Right hindlimb (tissue), 1 donor: Measurements from ENCODE around the gene ATP8A2.
A peak's percentile ranks its signal among the peaks of the same experiment; 100 is the strongest.

Experiments used
- DNase-seq: peaks from one replicate; pipeline ENCODE4 v3.0.0-alpha.2; 2018

ATP8A2 gene

DNA sequence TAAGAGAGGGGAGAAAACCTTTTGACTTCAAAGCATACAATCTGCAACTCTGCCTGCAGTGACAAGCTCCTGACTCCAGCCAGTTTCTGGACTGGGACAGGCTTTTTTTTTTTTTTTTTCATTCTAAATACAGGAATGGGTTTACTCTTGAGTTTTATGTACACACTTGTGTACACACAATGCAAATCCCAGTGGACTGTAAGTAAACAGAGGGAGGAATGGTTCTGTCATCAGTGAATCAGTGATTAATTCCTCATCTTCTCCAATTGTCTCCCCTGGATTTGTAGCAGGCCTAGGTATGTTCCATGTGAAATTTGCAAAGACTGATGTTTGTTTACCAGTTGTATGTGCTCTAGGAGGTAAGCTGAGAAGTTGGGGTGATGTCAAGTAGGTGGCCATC lies 495.3 kb downstream of the ATP8A2 start:
- DNase-seq = no peak

DNA sequence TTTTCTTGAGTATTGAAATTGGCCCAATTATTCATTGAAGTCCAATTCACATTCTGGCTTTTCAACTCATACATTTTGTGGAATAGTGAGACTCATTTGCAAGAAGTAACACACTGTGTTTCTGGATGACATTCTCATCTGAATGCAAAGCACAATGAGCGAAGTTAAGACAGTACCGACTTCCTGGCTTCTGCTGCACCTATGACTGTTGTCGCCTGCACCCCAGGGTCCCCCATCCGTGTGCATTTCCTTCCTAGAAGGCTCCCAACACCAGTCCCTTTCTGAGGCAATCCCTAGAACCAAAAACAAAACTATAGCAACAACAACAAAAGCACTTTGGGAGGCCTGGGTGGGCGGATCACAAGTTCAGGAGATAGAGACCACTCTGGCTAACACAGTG lies 496.7 kb downstream of the ATP8A2 start:
- no peak for DNase-seq

DNA sequence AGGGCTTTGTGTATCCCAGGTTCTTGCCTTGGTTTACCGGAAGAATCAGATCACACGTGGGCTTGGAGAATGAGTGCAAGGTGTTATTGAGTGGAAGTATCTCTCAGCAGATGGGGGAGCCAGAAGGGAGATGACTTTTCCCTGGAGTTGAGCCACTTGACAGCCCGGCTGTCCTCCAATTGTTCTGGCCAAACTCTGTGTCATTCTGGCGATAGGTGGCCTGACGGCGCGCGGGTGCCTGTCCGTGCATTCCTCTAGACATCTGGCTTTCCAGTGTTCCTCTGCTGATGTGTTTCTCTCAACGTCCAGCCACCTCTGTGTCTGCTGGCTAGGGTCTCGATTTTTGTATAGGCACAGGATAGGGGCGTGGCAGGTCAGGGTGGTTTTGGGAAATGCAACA lies 498.2 kb downstream of the ATP8A2 start:
- DNase-seq = no peak

DNA sequence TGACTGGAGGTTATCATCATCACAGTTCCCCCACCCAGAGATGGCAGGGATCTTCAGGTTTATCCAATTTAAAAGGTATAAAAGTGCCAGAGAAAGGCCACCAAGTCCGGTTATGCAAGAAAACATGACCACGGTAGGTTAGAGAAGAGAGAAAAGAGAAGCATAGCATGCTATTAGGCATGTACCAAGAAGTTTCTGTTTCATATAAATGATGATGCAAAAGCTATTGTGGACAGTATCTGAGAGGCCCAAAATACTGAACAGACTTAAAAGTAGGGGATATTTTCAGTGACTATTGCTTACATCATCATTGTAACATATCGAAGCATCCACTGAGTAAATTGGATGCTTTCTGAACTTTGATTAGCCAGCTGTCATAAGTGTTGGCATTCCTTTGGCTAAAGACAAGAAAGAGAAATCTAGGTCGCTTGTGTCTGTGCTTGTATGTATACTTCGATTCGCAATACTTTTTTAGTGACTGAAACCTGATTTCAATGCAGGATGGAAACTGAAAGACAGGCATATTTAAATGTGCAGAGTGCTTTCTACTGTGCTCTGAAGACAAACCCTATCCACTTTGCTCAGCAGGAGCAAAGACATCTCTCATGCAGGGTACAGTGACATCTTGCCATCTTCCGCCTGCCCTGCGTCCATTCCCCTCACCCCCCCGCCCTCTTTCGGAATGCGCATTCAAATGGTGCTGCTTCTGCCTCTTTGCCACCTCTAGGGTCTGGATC lies 499.8 kb downstream of the ATP8A2 start:
- no peak for DNase-seq

DNA sequence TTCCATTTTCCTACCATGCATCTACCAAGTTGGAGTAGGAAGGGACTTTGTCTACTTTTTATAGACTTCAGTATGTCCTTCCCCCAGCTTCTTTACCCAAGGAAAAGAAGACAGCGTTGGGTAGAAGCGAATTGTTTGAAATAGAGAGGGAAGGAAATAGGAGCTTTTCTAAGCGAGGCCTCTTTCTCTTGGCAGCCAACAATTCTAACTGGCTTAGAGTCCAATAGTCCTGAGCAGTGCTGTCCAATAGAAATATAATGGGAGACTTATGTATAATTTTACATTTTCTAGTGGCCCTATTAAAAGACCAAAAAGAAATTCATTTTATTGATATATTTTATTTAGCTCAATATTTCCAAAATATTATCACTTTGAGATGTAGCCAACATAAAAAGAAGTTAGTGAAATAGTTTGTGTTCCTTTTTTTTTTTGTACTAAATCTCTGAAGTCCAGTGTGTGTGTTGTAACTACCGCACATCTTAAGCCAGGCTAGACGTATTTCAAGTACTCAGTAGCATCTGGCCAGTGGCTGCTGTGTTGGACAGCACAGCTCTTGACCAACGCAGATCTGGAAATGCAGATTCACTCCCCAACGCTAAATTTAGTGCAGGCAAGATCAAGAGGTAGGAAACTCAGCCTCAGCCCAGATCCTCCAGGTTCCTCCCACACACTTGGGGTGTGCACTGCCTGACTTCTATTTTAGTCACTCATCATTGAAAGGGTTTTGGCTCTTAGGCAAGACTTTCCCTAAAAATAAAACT lies 500.9 kb downstream of the ATP8A2 start:
- DNase-seq = no peak

DNA sequence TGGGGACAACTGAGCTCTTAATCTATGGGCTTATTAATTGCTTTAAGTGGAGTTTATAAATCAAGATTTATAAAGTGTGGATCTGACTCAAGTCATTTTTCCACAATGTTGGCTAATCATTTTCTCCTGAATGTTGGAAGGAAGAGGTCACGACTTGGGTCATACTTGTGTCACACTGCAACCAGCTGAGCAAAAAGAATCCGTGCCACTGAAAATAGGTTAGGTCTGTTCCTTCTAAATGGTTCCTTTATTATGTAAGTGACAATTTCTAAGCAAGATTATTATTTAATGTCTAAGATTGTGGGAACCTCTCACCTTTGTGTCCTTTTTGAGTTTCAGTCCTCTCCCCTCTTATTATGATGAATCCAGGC lies 501.5 kb downstream of the ATP8A2 start:
- no peak for DNase-seq

DNA sequence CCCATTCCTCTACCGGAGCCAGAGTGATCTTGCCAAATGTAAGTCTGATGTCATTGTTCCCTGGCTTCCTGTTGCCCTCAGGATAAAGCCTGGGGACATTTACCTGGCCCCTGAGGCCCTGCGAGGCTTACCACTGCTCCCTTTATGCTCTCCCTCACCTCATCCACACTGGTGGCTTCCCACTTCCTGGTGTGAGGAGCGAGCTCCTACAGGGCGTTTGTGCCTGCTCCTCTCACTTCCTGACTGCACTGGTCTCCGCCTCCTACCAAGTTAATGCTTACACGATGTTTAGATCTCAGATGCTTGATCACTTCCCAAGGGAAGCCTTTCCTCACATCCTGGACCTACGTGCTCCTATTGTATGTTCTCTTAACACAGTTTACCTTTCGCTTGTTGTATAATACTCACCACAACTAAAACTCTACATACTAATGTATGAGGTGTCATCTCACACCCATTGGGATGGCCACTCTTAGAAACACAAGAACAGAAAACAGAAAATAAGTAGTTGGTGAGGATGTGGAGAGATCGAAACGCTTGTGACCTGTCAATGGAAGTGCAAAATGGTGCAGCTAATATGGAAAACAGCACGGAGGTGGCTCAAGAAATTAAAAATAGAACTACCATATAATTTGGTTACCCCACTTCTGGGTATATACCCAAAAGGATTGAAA lies 502.4 kb downstream of the ATP8A2 start:
- DNase-seq = no peak

DNA sequence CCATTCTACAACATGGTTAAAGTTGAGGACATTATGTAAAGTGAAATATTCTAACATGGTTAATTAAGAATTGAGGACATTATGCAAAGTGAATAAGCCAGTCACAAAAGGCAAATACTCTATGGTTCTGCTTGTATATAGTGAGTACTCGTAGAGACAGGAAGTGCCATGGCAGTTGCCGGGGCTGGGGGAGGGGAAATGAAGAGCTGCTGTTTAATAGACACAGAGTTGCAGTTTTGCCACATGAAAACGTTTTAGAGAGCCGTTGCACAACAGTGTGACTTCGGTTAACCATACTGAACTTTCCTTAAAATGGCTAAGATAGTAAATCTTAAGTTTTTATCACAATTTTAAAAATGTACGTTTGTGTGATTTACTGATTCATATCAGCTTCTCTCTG lies 503.1 kb downstream of the ATP8A2 start:
- no peak for DNase-seq

DNA sequence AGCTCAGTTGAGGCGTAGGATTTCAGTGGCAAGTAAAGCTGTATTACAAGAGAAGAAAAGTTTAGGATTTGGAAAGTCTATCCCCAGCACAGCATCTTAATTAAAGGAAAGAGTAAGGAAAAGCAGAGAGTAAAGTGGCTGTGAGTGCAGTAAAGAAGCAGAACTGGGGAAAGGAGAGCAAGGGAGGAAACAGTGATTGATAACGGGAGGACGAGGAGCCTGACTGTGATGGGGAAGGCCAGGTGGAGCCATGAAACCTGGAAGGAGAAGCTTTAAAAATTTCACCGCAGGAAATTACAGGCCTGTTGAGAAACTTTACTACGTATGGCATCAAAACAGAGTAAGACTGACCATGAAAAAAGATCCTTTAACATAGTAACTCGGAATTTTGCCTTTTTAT lies 504.5 kb downstream of the ATP8A2 start:
- DNase-seq = no peak

DNA sequence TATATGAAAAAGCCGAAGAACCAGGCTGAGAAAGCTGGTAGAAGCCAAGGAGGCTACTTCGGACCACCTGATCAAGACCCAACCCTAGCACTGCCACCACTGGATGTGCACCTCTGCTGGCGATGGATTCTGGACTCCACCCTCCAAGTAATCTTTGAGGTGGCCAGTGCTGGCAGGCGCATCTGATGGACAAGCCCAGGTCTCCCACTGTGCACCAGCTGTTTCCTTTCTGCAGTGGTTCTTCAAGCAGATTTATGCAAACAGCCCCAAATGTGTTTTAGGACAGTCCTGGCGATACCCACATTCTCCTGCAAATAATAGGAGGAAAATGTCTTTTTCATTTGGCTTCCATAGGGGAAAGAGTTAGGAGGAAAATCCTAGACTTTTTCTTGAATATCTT lies 507.7 kb downstream of the ATP8A2 start:
- no peak for DNase-seq

DNA sequence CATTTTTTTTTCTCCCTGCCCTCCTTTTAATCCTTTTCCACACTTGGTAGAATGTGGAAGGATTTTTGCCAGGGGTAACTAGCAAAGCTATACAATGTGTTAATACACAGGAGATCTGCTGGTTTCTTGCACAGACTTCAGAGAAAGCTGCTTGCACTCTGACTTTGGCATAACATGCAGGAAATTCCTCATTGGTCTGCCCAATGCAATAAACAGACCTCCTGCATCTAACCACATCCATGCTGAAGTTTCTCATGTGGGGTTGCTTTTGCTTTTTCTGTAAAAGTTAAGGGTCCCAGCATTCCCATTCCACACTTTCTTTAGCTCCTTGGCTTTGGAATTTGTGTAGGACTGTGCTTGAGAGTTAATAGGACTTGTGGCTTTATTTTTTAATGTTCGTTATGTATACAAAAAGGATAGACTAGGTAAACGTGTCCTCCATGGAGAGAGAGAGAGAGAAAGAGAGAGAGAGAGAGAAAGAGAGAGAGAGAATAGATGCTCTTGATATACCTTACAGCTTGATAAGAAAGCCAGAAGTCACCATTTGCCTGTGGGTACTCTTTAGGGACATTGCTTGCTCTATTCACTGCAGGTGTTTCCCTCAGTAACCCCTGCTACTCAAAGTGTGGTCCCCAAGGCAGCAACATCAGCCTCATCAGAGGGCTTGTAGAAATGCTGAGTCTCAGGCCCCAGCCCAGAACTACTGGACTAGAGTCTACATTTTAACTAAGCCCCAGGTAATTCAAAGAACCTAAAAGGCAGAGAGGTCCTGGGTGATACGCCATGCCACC lies 509.6 kb downstream of the ATP8A2 start:
- DNase-seq = no peak

DNA sequence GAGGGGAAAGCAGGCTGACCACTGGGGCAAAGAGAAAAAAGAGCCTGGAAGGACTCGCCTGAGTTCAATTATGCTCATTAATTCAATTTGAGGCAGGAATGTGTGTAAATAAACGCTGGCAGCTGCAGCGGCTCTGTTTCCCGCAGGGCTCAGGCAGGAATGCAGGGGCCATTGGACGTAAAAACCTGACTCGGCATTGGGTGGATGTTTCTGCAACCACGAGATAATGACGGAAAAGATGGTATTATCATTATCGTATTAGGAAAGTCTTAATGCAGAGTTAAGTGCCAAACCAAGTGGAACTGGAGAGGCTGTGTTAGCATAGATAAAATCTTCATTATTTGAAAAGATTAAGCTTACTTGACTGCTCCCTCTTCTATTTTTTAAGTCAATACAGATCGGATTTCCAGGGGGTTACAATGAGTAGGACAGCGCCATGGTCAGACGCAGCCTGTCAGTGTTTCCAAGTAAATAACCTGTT lies 510.2 kb downstream of the ATP8A2 start:
- DNase-seq = peak; percentile 59

DNA sequence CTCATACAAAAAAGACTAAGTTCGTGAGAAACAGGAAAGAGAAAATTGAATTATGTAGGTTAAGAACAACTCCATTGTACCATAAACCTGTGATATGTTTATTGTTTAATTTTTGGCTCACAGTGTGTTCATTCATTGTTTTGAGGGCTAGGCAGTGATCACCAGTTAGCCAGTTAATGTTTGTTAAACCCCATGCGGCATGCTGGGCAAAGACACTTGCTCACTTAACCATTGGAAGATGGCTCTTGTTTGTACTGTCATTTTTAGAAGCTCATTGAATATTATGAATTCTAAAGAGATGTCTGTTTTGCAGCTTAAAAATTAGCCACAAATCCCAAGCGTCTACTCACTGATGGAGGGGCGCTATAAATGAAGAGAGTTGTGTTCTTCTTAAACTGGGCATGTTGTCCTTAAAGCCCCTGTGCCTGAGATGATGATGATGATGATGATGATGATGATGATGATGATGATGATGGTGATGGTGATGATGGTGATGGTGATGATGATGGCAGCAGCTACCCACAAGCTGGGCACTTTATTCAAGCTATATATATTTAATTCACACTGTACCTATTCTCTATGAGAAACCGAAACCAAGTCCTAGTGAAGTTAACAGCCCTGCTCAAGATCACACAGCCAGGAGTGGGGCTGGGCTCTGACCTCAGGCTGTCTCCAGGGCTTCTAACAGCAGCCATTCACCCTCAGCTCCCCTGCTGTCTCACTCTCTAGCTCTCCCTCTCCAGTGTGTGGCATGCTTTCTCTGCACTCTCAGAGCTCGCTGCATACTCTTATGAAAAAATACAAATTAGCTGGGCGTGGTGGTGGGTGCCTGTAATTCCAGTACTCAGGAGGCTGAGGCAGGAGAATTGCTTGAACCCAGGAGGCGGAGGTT lies 510.9 kb downstream of the ATP8A2 start:
- DNase-seq = no peak

DNA sequence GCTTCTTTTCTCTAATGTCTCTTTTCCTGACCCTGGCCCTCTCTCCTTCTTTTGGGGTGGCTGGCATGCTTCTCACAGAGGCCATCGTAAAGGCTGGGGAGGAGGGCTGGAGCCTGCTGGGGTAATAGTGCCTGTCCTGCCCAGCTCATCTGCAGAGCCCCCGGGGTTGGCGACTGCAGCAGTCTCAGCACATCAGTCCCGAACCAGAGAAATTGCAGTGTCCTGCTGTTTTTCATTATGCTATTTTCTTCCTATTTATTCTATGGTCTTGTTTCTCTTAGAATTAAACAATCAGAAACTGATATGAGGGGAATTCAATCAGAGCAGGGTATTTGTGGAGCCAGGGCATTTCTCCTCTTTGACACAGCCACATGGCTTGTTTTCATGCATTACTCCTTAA lies 513.6 kb downstream of the ATP8A2 start:
- DNase-seq = no peak

DNA sequence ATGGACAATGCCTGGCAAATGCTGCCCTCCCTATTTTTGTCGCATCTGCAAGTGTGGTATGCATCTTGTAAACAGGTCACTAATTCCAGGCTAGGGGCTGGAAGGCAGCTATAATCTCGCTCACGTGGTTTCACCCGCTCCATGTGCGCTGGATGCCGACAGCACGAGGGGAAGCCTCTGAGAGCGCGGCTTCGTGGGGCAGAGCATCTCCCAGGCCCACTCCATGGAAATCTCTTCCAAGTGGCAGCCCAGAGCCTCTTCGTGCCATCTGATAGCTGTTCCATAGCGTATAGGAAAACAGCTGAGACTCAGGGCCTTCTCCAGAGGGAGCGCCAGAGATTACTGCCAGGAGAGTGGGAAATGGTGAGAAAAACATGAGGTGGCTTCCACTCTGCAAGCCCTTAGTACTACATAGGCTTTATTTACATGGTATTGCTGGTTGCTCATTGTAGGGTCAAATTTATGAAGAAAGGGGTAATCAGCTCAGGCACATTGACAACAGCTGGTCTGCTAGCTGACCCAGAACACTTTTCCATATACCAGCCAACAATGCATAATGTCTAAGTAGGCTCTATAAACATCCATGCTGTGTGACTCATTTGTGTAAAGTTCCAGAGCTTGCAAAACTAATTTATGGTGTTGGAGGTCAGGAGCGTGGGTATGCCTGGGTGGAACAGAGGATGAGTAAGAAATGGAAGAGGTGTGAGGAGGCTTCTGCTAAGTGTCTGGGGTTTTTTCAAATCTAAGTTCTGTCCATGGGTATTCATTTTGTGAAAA lies 514.9 kb downstream of the ATP8A2 start:
- DNase-seq = no peak

DNA sequence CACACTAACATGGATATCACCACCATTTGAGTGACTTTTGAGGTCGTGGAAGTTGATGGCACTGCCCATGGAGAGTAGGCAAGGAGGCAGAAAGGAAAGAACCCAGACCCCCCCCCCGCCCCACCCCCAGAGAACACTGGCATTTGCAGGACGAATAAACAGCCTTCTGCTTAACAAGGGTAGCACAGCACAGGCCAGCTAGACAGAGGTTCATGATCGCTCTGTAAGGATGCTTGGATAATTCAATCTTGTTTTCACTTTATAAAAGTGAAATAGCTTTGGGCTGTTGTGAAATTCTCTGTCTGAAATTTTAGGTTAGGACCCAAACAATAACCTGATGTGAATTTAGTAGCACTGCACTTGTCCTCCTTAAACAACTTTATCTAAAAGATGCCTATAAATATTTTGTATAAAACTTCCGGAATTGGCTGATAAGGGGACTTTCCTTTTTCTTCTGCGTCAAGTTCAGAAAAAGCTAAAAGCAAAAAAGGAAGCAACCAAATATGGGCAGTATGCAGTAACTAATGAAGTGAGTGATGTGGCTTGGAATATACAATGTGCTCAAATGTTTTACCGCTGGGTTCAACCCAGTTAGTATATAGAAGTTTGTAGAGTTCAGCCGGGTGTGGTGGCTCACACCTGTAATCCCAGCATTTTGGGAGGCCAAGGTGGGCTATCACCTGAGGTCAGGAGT lies 516.3 kb downstream of the ATP8A2 start:
- no peak for DNase-seq

DNA sequence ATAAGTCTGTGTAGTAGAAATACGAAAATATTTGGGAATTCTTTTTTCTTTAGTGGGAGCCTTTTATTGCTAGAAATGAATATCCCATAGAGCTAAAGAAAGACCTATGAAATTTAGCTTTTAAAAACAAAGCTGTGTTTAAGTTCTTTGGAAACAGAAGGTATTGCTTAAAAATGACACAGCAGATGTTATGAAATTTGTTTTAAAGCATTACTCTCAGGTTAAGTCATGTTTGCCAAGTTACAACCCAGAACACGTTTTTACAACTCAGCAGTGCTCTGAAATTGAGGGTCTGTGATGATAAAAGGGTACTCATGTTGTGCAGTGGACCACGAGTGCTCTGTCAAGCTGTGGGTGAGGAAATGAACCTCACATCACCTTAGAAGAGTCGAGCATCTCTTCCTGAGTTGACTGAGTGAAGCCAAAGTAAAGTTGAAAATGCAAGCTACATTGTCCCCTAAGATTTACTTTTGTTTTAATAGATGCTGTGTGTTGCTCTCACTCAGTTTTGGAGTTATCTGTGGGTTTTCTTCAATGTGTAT lies 519.0 kb downstream of the ATP8A2 start:
- no peak for DNase-seq

DNA sequence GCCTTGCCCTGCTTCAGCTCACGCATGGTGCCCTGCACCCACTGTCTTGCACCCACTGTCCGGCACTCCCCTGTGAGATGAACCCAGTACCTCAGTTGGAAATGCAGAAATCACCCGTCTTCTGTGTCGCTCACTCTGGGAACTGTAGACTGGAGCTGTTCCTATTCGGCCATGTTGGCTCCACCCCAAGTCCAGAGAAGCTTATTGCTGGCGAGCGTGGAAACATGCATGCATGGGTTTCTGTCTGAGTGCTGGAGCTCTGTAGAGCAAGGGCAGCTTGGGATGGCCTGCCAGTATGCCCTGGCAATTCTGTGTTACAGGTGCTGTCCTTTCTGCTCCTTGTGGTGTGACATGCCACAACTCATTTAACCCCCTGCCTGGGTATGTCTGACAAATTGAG lies 527.2 kb downstream of the ATP8A2 start:
- no peak for DNase-seq

DNA sequence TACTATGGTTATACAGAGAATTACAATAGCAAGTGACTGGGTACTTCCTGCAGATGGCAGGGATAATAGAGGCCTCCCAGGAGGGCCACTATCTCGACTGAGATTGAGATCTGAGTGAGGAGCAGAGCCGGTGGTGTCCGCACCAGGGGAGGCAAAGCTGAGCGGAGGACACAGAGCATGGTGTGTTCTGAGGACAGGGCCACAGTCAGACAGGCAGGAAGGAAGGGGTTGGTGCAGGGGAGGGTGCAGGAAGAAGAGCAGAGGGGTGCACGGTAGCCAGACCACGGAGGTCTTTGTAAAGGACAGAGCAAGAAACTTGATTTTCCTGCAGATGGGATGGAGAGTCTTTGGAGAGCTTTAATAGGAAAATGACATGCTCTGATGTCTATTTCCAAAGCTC lies 527.7 kb downstream of the ATP8A2 start:
- no peak for DNase-seq

DNA sequence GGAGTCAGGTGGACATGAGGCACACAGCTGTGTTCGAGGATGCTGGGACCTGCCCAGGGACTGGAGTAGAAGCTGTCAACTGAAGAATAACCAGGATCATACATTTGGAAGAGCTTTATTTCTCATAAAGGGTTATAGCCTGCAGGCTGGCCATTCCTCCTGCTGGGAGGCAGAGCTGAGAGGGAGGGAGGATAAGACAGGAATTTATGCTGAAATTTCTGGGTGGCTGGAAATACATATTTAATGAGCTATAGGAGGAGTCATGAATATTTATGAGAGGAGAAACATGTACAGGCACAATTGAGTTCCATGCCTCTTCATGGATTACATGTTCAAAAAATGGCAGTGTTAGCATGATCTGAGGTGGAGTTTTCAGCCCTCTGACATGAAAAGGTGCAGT lies 528.2 kb downstream of the ATP8A2 start:
- no peak for DNase-seq
